Effector memory CD4-positive, alpha-beta T cell (primary cell): ENCODE measurements around the gene VIPR2.
"Not testable (repeated sequence)": the region's sequence is repeated elsewhere in the genome, so short reads cannot be mapped to it uniquely, and the experiment has no call there.

Experiments
- DNase-seq, 3 donors: peaks; one replicate each; pipeline ENCODE4 v3.0.0-alpha.2; 2020
- H3K27ac ChIP-seq: 2 replicates; pipeline ENCODE4 v1.7.0; 2013; ENCODE audit warnings: mild to moderate bottlenecking, low read length, moderate library complexity; ENCODE audit not compliant: insufficient read depth, poor library complexity, severe bottlenecking
- H3K27me3 ChIP-seq: replicated peaks from 2 replicates; pipeline ENCODE4 v1.7.0; 2013; ENCODE audit warnings: mild to moderate bottlenecking, low read length; ENCODE audit not compliant: insufficient read depth, control insufficient read depth, poor library complexity, severe bottlenecking
- H3K36me3 ChIP-seq: 2 replicates; pipeline ENCODE4 v1.7.0; 2013; ENCODE audit warnings: mild to moderate bottlenecking, low read length, moderate library complexity; ENCODE audit not compliant: control insufficient read depth, insufficient read depth
- H3K4me1 ChIP-seq: 2 replicates; pipeline ENCODE4 v1.7.0; 2013; ENCODE audit warnings: low read length, mild to moderate bottlenecking; ENCODE audit not compliant: control insufficient read depth, insufficient read depth, poor library complexity, severe bottlenecking
- H3K4me3 ChIP-seq: 2 replicates; pipeline ENCODE4 v1.7.0; 2013; ENCODE audit warnings: low read length, low read depth, mild to moderate bottlenecking; ENCODE audit not compliant: insufficient read depth, poor library complexity, severe bottlenecking
- H3K9me3 ChIP-seq: 2 replicates; pipeline ENCODE4 v1.7.0; 2013; ENCODE audit warnings: mild to moderate bottlenecking, low read length, moderate library complexity; ENCODE audit not compliant: control insufficient read depth

VIPR2 gene

GRCh38 chr7:158985583-158985982 lies 159.1 kb downstream of the VIPR2 start:
- H3K9me3 ChIP-seq = peaks cover 12% of the 10 kb centered on the region
- no peaks in the 10 kb centered on the region for H3K4me1 ChIP-seq
- no peak for DNase-seq
- no peaks in the 10 kb centered on the region for H3K36me3 ChIP-seq
- H3K27me3 ChIP-seq = peaks cover 6% of the 10 kb centered on the region
- no peak overlapping the region for H3K27ac ChIP-seq
- H3K4me3 ChIP-seq = no peak overlapping the region

GRCh38 chr7:158984007-158984406 lies 160.7 kb downstream of the VIPR2 start:
- not testable (repeated sequence) for DNase-seq, H3K4me3 ChIP-seq, H3K36me3 ChIP-seq, H3K27ac ChIP-seq, H3K27me3 ChIP-seq, H3K4me1 ChIP-seq
- peaks cover 12% of the 10 kb centered on the region for H3K9me3 ChIP-seq

DNA sequence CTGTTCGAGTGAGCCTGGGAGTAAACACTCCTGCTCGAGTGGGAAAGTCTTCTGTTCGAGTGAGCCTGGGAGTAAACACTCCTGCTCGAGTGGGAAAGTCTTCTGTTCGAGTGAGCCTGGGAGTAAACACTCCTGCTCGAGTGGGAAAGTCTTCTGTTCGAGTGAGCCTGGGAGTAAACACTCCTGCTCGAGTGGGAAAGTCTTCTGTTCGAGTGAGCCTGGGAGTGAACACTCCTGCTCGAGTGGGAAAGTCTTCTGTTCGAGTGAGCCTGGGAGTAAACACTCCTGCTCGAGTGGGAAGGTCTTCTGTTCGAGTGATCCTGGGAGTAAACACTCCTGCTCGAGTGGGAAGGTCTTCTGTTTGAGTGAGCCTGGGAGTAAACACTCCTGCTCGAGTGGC lies 162.6 kb downstream of the VIPR2 start:
- not testable (repeated sequence) for H3K36me3 ChIP-seq, H3K27me3 ChIP-seq, H3K4me1 ChIP-seq, H3K4me3 ChIP-seq, H3K27ac ChIP-seq, DNase-seq
- H3K9me3 ChIP-seq = peaks cover 12% of the 10 kb centered on the region

- Histone ChIP-seq H3K36me3 (no peaks in the 10 kb centered on the region), H3K4me1 (peaks cover 9% of the 10 kb centered on the region), H3K27me3 (no peaks in the 10 kb centered on the region), H3K4me3 (no peak overlapping the region), H3K27ac (no peak overlapping the region), H3K9me3 (peaks cover 12% of the 10 kb centered on the region)
- no peak for DNase-seq
These were observed 164.9 kb downstream of the VIPR2 start for GRCh38 chr7:158979635-158980351.

GRCh38 chr7:158979023-158979529 lies 165.6 kb downstream of the VIPR2 start:
- peaks cover 9% of the 10 kb centered on the region for H3K4me1 ChIP-seq
- peaks cover 12% of the 10 kb centered on the region for H3K9me3 ChIP-seq
- H3K4me3 ChIP-seq = no peak overlapping the region
- no peak overlapping the region for H3K27ac ChIP-seq
- H3K36me3 ChIP-seq = no peaks in the 10 kb centered on the region
- no peaks in the 10 kb centered on the region for H3K27me3 ChIP-seq
- DNase-seq = no peak
